GM19372 (cell line): ENCODE data around the gene YES1.
"Not testable (repeated sequence)": the region's sequence is repeated elsewhere in the genome, so short reads cannot be mapped to it uniquely, and the experiment has no call there.

Source experiments
- ATAC-seq: cut with Tn5 transposase; IDR thresholded peaks from one replicate; pipeline ENCODE4 v1.9.1; 2021; ENCODE audit warnings: mild to moderate bottlenecking, low read depth, moderate library complexity; ENCODE audit not compliant: unreplicated experiment

The YES1 gene

GRCh38 chr18:693466-694187 is 118.4 kb downstream of the YES1 start:
- ATAC-seq: no peak

GRCh38 chr18:692824-693223 is 119.2 kb downstream of the YES1 start:
- no peak for ATAC-seq

- no peak for ATAC-seq
Measured at GRCh38 chr18:688323-688722, 123.7 kb downstream of the YES1 start.

GRCh38 chr18:686339-687111 is 125.5 kb downstream of the YES1 start:
- ATAC-seq: no peak

- ATAC-seq: no peak
Measured at GRCh38 chr18:685438-685837, 126.6 kb downstream of the YES1 start.

- ATAC-seq: no peak
Measured at GRCh38 chr18:683531-683930, 128.5 kb downstream of the YES1 start.

- no peak for ATAC-seq
Measured at GRCh38 chr18:682833-683232, 129.2 kb downstream of the YES1 start.

GRCh38 chr18:682416-682815 is 129.6 kb downstream of the YES1 start:
- ATAC-seq: not testable (repeated sequence)

- no peak for ATAC-seq
Measured at GRCh38 chr18:681985-682384, 130.1 kb downstream of the YES1 start.

- ATAC-seq: no peak
Measured at GRCh38 chr18:680392-680791, 131.7 kb downstream of the YES1 start.

GRCh38 chr18:679516-679915 is 132.5 kb downstream of the YES1 start:
- no peak for ATAC-seq

GRCh38 chr18:678482-679182 is 133.4 kb downstream of the YES1 start:
- no peak for ATAC-seq

- no peak for ATAC-seq
Measured at GRCh38 chr18:677951-678381, 134.1 kb downstream of the YES1 start.

- ATAC-seq: no peak
Measured at GRCh38 chr18:677145-677544, 134.9 kb downstream of the YES1 start.

GRCh38 chr18:676736-677135 is 135.3 kb downstream of the YES1 start:
- ATAC-seq: no peak

GRCh38 chr18:676069-676468 is 136.0 kb downstream of the YES1 start:
- ATAC-seq: no peak

- no peak for ATAC-seq
Measured at GRCh38 chr18:675307-675706, 136.7 kb downstream of the YES1 start.

- no peak for ATAC-seq
Measured at GRCh38 chr18:673769-674168, 138.3 kb downstream of the YES1 start.

GRCh38 chr18:673317-673716 is 138.7 kb downstream of the YES1 start:
- ATAC-seq: no peak
